Measurements from ENCODE around the gene FBN1.

The FBN1 gene

DNA sequence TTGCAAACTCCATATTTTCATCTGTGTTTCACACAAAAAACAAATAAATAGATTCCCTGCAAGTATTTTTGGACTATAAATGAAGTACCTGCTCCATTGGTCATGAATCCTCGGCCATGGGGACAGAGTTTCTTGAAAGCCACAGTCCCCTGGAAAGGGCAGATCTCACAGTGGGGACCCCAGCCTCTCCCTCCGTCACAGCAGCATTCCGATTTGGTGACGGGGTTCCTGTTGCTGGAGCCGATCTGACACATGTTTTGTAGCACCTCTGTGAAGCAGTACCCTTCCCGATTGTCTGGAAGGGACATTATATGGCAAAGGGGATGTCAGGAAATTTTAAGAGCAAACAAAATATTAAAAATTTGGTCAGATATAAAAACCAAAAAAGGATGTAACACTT is 218.0 kb downstream of the FBN1 start:
- Histone ChIP-seq H3K4me1 (ENCODE audit: control insufficient read depth, insufficient read depth, low read length) (no peaks in the 10 kb centered on the region), H3K27me3 (ENCODE audit: control insufficient read depth, insufficient read depth, low read length, poor library complexity, severe bottlenecking) (no peaks in the 10 kb centered on the region), H3K27ac (ENCODE audit: insufficient read depth, low read depth, low read length, poor library complexity, severe bottlenecking) (no peak overlapping the region), H3K4me3 (ENCODE audit: insufficient read depth, low read depth, low read length) (no peak overlapping the region), H3K36me3 (ENCODE audit: control insufficient read depth, insufficient read depth, low read length) (peaks cover 11% of the 10 kb centered on the region), H3K9me3 (ENCODE audit: control insufficient read depth, low read length) (no peaks in the 10 kb centered on the region)
- WGBS, 2 experiments: 83 to 86% methylated on average over 6 of the region's 6 CpGs

DNA sequence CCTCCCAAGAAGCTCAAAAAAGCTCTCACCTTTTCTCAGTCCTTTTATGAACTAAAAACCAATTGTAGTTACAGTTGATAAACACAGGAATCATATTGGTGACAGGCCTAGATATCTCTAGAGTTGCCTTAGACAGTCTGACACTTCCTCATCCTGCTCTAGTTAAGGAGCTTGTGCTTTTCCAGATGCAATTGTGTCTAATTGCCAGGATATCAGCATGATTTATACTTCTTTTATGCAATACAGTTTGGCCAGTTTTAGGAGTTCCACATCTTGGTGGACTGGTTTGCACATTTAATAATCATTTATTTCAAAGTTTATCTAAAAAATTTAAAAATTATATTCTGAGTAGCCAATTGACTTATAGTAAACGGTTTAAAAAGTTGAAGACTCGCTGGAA is 218.6 kb downstream of the FBN1 start:
- no peaks in the 10 kb centered on the region for H3K4me1 ChIP-seq (ENCODE audit: control insufficient read depth, insufficient read depth, low read length)
- H3K9me3 ChIP-seq (ENCODE audit: control insufficient read depth, low read length): no peaks in the 10 kb centered on the region
- no peak overlapping the region for H3K27ac ChIP-seq (ENCODE audit: insufficient read depth, low read depth, low read length, poor library complexity, severe bottlenecking)
- whole genome bisulfite sequencing, 2 experiments: 98 to 100% methylated on average over 2 of the region's 2 CpGs
- no peak overlapping the region for H3K4me3 ChIP-seq (ENCODE audit: insufficient read depth, low read depth, low read length)
- H3K36me3 ChIP-seq (ENCODE audit: control insufficient read depth, insufficient read depth, low read length): peaks cover 6% of the 10 kb centered on the region
- H3K27me3 ChIP-seq (ENCODE audit: control insufficient read depth, insufficient read depth, low read length, poor library complexity, severe bottlenecking): no peaks in the 10 kb centered on the region

DNA sequence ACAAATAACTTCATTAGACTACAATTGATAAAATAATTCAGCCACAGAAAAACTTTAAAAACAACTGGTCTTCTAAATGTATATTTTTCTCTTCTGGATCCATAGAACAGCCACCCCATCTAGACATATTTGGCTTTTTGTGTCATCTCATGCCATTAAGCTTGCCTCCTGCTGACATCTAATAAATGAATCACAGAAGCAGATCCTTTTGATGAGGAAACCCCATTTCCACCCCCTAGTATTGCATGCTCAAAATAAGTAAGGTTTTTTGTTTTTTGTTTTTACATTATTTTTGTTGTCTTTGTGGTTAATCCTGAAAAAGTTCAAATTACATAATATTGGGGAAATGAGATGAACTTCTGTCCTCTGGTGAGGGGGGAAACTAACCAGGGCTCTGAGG is 219.5 kb downstream of the FBN1 start:
- Histone ChIP-seq H3K27me3 (ENCODE audit: control insufficient read depth, insufficient read depth, low read length, poor library complexity, severe bottlenecking) (no peaks in the 10 kb centered on the region), H3K9me3 (ENCODE audit: control insufficient read depth, low read length) (no peaks in the 10 kb centered on the region), H3K4me1 (ENCODE audit: control insufficient read depth, insufficient read depth, low read length) (no peaks in the 10 kb centered on the region), H3K27ac (ENCODE audit: insufficient read depth, low read depth, low read length, poor library complexity, severe bottlenecking) (no peak overlapping the region), H3K36me3 (ENCODE audit: control insufficient read depth, insufficient read depth, low read length) (peaks cover 6% of the 10 kb centered on the region), H3K4me3 (ENCODE audit: insufficient read depth, low read depth, low read length) (no peak overlapping the region)

DNA sequence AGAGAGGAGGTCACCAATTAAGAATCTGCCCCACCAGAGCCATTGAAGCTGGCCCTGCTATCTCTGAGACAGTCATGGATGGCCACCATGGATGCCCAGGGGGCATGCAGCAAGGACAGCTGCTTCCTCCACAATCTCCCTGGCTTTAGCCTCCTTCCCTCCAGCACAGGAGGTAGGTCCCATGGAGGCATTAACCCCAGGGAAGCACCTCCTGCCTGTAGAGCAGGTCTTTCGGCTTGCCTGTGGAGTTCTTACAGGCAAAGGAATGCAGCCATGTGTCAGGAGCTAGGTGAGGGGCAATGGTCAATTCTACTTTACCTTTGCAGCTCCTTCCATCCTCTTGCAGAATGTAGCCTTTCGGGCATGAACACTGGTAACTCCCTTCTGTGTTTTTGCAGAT is 220.5 kb downstream of the FBN1 start:
- H3K36me3 ChIP-seq (ENCODE audit: control insufficient read depth, insufficient read depth, low read length): peaks cover 6% of the 10 kb centered on the region
- no peak overlapping the region for H3K4me3 ChIP-seq (ENCODE audit: insufficient read depth, low read depth, low read length)
- WGBS, 2 experiments: 96 to 97% methylated on average over 2 of the region's 2 CpGs
- no peak overlapping the region for H3K27ac ChIP-seq (ENCODE audit: insufficient read depth, low read depth, low read length, poor library complexity, severe bottlenecking)
- H3K9me3 ChIP-seq (ENCODE audit: control insufficient read depth, low read length): no peaks in the 10 kb centered on the region
- H3K27me3 ChIP-seq (ENCODE audit: control insufficient read depth, insufficient read depth, low read length, poor library complexity, severe bottlenecking): no peaks in the 10 kb centered on the region
- no peaks in the 10 kb centered on the region for H3K4me1 ChIP-seq (ENCODE audit: control insufficient read depth, insufficient read depth, low read length)

DNA sequence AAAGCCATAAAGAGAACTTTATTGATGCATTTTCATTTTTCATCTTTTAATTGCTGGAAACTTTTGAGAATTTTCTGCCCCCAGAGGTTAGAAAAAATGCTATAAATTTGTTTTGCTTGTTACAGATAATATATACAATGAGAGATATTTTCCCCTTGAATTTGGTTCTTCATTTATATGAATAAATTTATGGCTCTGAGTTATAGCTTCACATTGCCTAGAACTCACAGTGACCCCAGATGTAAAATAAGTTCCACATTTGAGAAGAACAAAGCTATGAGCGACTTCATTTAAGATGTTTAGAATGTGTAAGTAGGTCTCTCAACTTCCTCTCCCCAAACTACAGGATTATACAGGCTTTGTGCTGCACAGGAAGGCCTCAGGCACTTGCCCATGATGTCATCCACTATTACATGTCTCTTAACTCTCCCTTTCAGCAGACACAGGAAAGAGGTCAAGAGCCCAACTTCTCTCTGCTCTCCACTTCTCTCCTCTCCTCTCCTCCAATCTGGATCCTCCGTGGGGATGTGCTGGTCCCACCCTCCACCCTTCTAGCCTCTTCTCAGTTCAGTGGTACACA is 221.5 kb downstream of the FBN1 start:
- 96 to 100% methylated on average over 1 to 2 of the region's 2 CpGs for WGBS, 2 experiments
- peaks cover 6% of the 10 kb centered on the region for H3K36me3 ChIP-seq (ENCODE audit: control insufficient read depth, insufficient read depth, low read length)
- H3K4me1 ChIP-seq (ENCODE audit: control insufficient read depth, insufficient read depth, low read length): no peaks in the 10 kb centered on the region
- no peak overlapping the region for H3K4me3 ChIP-seq (ENCODE audit: insufficient read depth, low read depth, low read length)
- no peaks in the 10 kb centered on the region for H3K27me3 ChIP-seq (ENCODE audit: control insufficient read depth, insufficient read depth, low read length, poor library complexity, severe bottlenecking)
- H3K27ac ChIP-seq (ENCODE audit: insufficient read depth, low read depth, low read length, poor library complexity, severe bottlenecking): no peak overlapping the region
- H3K9me3 ChIP-seq (ENCODE audit: control insufficient read depth, low read length): no peaks in the 10 kb centered on the region

DNA sequence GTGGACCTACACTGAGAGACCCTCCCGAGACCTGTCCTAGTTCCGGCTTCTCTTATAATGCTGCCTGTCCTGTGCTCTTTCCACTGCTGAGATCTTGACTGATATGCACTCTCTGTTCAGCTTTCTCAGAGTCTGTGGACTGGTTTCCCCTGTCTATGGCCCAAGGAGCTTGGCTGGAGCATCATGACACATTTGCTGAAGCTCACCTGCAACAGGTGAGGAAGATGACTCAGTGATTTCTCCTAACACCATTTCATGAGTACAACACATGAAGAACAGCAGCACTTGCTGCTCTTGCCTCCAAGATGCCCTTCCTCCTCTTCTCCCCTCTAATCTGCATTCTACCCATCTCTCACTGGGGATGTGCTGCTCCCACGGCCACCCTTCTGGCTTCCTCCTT is 222.2 kb downstream of the FBN1 start:
- WGBS, 2 experiments: 80 to 89% methylated on average over 3 of the region's 3 CpGs
- H3K36me3 ChIP-seq (ENCODE audit: control insufficient read depth, insufficient read depth, low read length): peaks cover 6% of the 10 kb centered on the region

DNA sequence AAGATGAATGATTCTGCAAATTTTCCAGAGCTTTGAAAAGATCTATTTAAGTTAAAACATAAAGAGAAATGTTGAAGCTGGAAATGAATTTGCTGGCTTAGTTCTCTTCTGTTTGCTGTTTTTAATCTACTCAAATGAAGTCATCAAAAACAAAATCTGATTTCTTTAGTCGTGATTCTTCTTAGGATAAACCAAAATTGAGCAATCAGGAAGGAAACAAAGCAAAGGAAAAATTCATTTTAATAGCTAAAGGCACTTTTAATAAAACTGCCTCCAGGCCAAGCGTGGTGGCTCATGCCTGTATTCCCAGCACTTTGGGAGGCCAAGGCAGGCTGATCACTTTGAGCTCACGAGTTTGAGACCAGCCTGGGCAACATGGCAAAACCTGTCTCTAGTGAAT is 223.1 kb downstream of the FBN1 start:
- 69 to 94% methylated on average over 2 to 3 of the region's 3 CpGs for WGBS, 2 experiments
- Histone ChIP-seq H3K36me3 (ENCODE audit: control insufficient read depth, insufficient read depth, low read length) (peaks cover 6% of the 10 kb centered on the region), H3K4me1 (ENCODE audit: control insufficient read depth, insufficient read depth, low read length) (no peaks in the 10 kb centered on the region), H3K4me3 (ENCODE audit: insufficient read depth, low read depth, low read length) (no peak overlapping the region), H3K27me3 (ENCODE audit: control insufficient read depth, insufficient read depth, low read length, poor library complexity, severe bottlenecking) (no peaks in the 10 kb centered on the region), H3K27ac (ENCODE audit: insufficient read depth, low read depth, low read length, poor library complexity, severe bottlenecking) (no peak overlapping the region), H3K9me3 (ENCODE audit: control insufficient read depth, low read length) (no peaks in the 10 kb centered on the region)

More for the DNA sequence above, 222.2 kb downstream of the FBN1 start:
- H3K4me1 ChIP-seq (ENCODE audit: control insufficient read depth, insufficient read depth, low read length): no peaks in the 10 kb centered on the region
- no peak overlapping the region for H3K27ac ChIP-seq (ENCODE audit: insufficient read depth, low read depth, low read length, poor library complexity, severe bottlenecking)
- no peaks in the 10 kb centered on the region for H3K9me3 ChIP-seq (ENCODE audit: control insufficient read depth, low read length)
- no peaks in the 10 kb centered on the region for H3K27me3 ChIP-seq (ENCODE audit: control insufficient read depth, insufficient read depth, low read length, poor library complexity, severe bottlenecking)
- no peak overlapping the region for H3K4me3 ChIP-seq (ENCODE audit: insufficient read depth, low read depth, low read length)

DNA sequence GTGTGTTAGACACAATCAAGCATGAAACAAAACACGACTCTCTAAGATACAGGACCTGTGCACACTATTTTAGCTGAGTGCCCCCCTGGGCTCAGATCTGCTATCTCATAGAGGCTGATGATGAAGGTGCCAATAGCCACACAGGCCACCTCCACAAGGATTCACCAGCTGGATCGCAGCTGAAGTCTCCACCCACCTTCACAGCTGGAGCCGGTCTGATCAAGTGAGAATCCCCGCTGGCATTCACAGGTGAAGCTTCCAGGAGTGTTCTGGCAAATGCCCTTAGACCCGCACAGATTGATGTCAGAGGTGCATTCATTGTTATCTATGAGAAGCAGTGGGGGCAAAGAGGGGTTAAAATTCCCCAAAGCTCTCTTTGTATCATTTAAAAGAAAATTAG is 224.1 kb downstream of the FBN1 start:
- 81 to 83% methylated on average over 5 of the region's 5 CpGs for WGBS, 2 experiments
- no peak overlapping the region for H3K4me3 ChIP-seq (ENCODE audit: insufficient read depth, low read depth, low read length)
- H3K36me3 ChIP-seq (ENCODE audit: control insufficient read depth, insufficient read depth, low read length): peaks cover 6% of the 10 kb centered on the region
- H3K27me3 ChIP-seq (ENCODE audit: control insufficient read depth, insufficient read depth, low read length, poor library complexity, severe bottlenecking): no peaks in the 10 kb centered on the region
- H3K9me3 ChIP-seq (ENCODE audit: control insufficient read depth, low read length): no peaks in the 10 kb centered on the region
- no peak overlapping the region for H3K27ac ChIP-seq (ENCODE audit: insufficient read depth, low read depth, low read length, poor library complexity, severe bottlenecking)
- H3K4me1 ChIP-seq (ENCODE audit: control insufficient read depth, insufficient read depth, low read length): no peaks in the 10 kb centered on the region

DNA sequence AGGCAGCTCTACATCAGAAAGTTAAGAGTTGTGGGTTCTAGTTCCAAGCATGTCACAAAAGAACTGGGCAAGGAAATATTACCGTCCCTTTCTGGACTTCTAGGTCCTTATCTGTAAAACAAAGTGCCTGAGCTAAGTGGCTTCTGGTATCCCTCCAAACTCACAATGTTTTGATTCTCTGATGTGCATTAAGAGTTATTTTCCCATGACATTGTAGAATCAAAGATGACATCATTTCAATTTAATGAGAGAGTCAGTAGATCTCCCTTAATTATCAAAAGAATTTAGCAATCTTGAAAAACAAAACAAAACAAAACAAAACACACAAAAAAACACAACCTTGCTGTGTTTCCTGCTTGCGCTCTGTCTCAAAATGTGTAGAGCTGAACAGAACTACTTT is 225.6 kb downstream of the FBN1 start:
- no peak overlapping the region for H3K27ac ChIP-seq (ENCODE audit: insufficient read depth, low read depth, low read length, poor library complexity, severe bottlenecking)
- H3K4me1 ChIP-seq (ENCODE audit: control insufficient read depth, insufficient read depth, low read length): no peaks in the 10 kb centered on the region
- WGBS, 2 experiments: 92 to 100% methylated on average over 2 of the region's 2 CpGs
- H3K4me3 ChIP-seq (ENCODE audit: insufficient read depth, low read depth, low read length): no peak overlapping the region
- peaks cover 3% of the 10 kb centered on the region for H3K36me3 ChIP-seq (ENCODE audit: control insufficient read depth, insufficient read depth, low read length)
- H3K9me3 ChIP-seq (ENCODE audit: control insufficient read depth, low read length): no peaks in the 10 kb centered on the region
- no peaks in the 10 kb centered on the region for H3K27me3 ChIP-seq (ENCODE audit: control insufficient read depth, insufficient read depth, low read length, poor library complexity, severe bottlenecking)

DNA sequence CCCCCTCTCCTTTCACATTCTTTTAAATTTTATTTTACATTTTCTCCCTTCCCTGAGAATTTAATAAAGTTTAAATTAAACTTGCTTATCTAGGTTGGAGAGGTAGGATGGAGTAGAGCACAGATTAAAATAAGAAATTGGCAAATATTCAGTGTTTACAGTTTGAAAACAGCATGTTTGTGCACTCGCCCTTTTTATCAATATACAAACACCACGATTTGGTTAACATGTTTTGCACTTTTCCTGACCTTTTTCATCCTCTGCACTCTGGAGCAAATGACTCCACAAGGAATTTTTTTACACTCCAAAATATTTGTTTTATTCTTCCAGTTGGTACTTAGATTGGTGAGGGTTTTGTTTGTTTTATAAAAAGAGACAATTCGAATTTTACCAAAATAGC is 227.2 kb downstream of the FBN1 start:
- Histone ChIP-seq H3K27ac (ENCODE audit: insufficient read depth, low read depth, low read length, poor library complexity, severe bottlenecking) (no peak overlapping the region), H3K4me1 (ENCODE audit: control insufficient read depth, insufficient read depth, low read length) (no peaks in the 10 kb centered on the region), H3K4me3 (ENCODE audit: insufficient read depth, low read depth, low read length) (no peak overlapping the region), H3K27me3 (ENCODE audit: control insufficient read depth, insufficient read depth, low read length, poor library complexity, severe bottlenecking) (no peaks in the 10 kb centered on the region), H3K9me3 (ENCODE audit: control insufficient read depth, low read length) (no peaks in the 10 kb centered on the region), H3K36me3 (ENCODE audit: control insufficient read depth, insufficient read depth, low read length) (no peaks in the 10 kb centered on the region)
- 90 to 94% methylated on average over 3 of the region's 3 CpGs for WGBS, 2 experiments

DNA sequence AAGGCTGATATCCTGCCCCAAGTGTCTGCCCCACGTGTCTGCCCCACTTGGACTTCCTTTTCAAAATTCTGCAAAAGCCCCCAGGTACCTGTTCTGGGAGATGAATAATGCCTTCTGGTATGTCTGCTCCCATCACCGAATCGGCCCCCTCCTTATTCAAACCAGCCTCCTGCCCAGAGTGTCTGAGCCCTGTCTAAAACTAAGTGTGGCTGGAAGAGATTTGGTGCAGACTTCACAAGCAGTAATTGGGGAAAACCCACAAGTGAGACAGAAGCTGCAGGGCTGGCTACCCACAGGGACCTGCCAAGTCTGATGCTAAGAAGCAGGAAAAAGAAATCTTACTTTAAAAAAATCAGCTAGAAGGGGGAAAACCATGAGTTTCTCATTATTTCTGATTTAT is 229.2 kb downstream of the FBN1 start:
- no peaks in the 10 kb centered on the region for H3K9me3 ChIP-seq (ENCODE audit: control insufficient read depth, low read length)
- H3K36me3 ChIP-seq (ENCODE audit: control insufficient read depth, insufficient read depth, low read length): no peaks in the 10 kb centered on the region
- WGBS, 2 experiments: 89% methylated on average over 3 of the region's 3 CpGs
- no peaks in the 10 kb centered on the region for H3K27me3 ChIP-seq (ENCODE audit: control insufficient read depth, insufficient read depth, low read length, poor library complexity, severe bottlenecking)
- no peak overlapping the region for H3K27ac ChIP-seq (ENCODE audit: insufficient read depth, low read depth, low read length, poor library complexity, severe bottlenecking)
- H3K4me3 ChIP-seq (ENCODE audit: insufficient read depth, low read depth, low read length): no peak overlapping the region
- no peaks in the 10 kb centered on the region for H3K4me1 ChIP-seq (ENCODE audit: control insufficient read depth, insufficient read depth, low read length)

Measured in ectodermal cell (in vitro differentiated cells).